Mammary epithelial cell (primary cell): Measurements from ENCODE around the gene SYNE2.

ENCODE experiments used
- EZH2 ChIP-seq: IDR thresholded peaks from 2 replicates; pipeline ENCODE4 v1.6.1; 2012; ENCODE audit warnings: low read length, inconsistent platforms, borderline replicate concordance
- TF ChIP-seq, protein P1 (sequence below), 2 donors: IDR thresholded peaks in 1 of 2; conservative IDR thresholded peaks in 1 of 2; 2 replicates each; pipeline ENCODE4 v1.5.1; 2011 to 2012; ENCODE audit warnings: inconsistent platforms in 2 of 2, low read length in 2 of 2, mild to moderate bottlenecking in 2 of 2, control low read depth in 1 of 2, low read depth in 1 of 2; ENCODE audit not compliant: insufficient read depth in 1 of 2; ENCODE audit errors: extremely low read depth in 1 of 2

DNA sequence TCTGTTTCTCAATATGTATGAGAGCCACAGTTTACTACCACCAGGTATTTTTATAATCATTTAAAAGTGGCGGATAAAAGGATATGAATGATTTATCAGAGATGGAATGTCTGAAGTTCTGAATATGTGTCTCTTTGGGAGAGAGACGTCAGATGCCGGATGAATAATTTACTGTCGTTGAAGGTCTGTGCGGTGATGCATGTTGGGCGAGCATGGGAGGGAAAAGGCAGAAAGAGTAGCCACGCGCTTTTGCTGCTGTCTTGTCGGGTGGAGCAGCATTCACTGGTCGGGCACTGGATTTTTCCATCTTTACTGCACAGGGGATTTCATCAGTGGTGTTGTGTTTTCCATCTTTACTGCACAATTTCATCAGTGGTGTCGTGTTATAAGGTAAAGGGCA is 65.6 kb downstream of the SYNE2 start:
- TF ChIP-seq, protein P1, sequence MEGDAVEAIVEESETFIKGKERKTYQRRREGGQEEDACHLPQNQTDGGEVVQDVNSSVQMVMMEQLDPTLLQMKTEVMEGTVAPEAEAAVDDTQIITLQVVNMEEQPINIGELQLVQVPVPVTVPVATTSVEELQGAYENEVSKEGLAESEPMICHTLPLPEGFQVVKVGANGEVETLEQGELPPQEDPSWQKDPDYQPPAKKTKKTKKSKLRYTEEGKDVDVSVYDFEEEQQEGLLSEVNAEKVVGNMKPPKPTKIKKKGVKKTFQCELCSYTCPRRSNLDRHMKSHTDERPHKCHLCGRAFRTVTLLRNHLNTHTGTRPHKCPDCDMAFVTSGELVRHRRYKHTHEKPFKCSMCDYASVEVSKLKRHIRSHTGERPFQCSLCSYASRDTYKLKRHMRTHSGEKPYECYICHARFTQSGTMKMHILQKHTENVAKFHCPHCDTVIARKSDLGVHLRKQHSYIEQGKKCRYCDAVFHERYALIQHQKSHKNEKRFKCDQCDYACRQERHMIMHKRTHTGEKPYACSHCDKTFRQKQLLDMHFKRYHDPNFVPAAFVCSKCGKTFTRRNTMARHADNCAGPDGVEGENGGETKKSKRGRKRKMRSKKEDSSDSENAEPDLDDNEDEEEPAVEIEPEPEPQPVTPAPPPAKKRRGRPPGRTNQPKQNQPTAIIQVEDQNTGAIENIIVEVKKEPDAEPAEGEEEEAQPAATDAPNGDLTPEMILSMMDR (conservative IDR thresholded peaks at IDR 0.05 in 1 of 2, IDR thresholded peaks at IDR 0.05 in 1 of 2; ENCODE audit: extremely low read depth in 1 of 2, insufficient read depth in 1 of 2, low read depth in 1 of 2, low read length in 2 of 2), result no peak
- TF ChIP-seq EZH2, result no peak
